PC-3 (cell line): Measurements from ENCODE around the gene MAP2K3. TPM values are rescaled to one million over a fixed set of nuclear protein-coding genes. Genes with fewer than 3 reads are reported as not detected.

Experiments
- ATAC-seq: fragments of 200-7000 bp; cut with Tn5 transposase; 2 replicates; pipeline ENCODE4 v1.9.1; 2020; ENCODE audit warnings: mild to moderate bottlenecking, moderate library complexity
- BruUV-seq: library from RNA; stranded (reverse); fragments of 400-500 nt; replicated peaks from 2 replicates; lab custom pipeline; 2021; lab: Mats Ljungman, UMichigan
- CTCF ChIA-PET: fragments of 300-600 bp; sonication (Branson Sonifier 250); formaldehyde crosslinking; loops from one replicate; lab custom pipeline; 2022; ENCODE audit warnings: antibody characterized with exemption; lab: Charles Lee
- POLR2A ChIA-PET: fragments of 300-600 bp; sonication (Branson Sonifier 250); formaldehyde crosslinking; loops from one replicate; lab custom pipeline; 2022; ENCODE audit warnings: antibody characterized with exemption; ENCODE audit not compliant: unreplicated experiment; lab: Charles Lee
- DNase-seq: peaks from one replicate; pipeline ENCODE4 v3.0.0-alpha.2; 2015
- H2AFZ ChIP-seq: fragments of 300-600 bp; sonication (generic); 2 replicates; pipeline ENCODE4 v1.6.0; 2016; ENCODE audit warnings: antibody characterized with exemption, low read length
- H3F3A ChIP-seq: fragments of 300-600 bp; sonication (generic); one replicate; pipeline ENCODE4 v1.6.0; 2017; ENCODE audit warnings: antibody characterized with exemption, low read length, control low read depth, mild to moderate bottlenecking; ENCODE audit not compliant: unreplicated experiment
- H3K27ac ChIP-seq: fragments of 300-600 bp; sonication (generic); 2 replicates; pipeline ENCODE4 v1.5.1; 2016; ENCODE audit warnings: mild to moderate bottlenecking, low read length
- H3K27me3 ChIP-seq: fragments of 300-600 bp; sonication (generic); 2 replicates; pipeline ENCODE4 v1.6.1; 2016; ENCODE audit warnings: low read length, mixed read lengths
- H3K36me3 ChIP-seq: fragments of 300-600 bp; sonication (generic); 2 replicates; pipeline ENCODE4 v1.6.1; 2016; ENCODE audit warnings: low read depth, mixed run types, low read length, mixed read lengths
- H3K4me1 ChIP-seq: fragments of 300-600 bp; sonication (generic); 2 replicates; pipeline ENCODE4 v1.5.1; 2016; ENCODE audit warnings: low read length; ENCODE audit not compliant: insufficient read depth
- H3K4me2 ChIP-seq: fragments of 300-600 bp; sonication (generic); 2 replicates; pipeline ENCODE4 v1.6.0; 2016; ENCODE audit warnings: low read length
- H3K4me3 ChIP-seq: fragments of 300-600 bp; sonication (generic); 2 replicates; pipeline ENCODE4 v1.5.1; 2016; ENCODE audit warnings: mild to moderate bottlenecking, low read length, mixed read lengths
- H3K79me2 ChIP-seq: fragments of 300-600 bp; sonication (generic); 2 replicates; pipeline ENCODE4 v1.6.1; 2017; ENCODE audit warnings: low read length, mixed read lengths
- H3K9ac ChIP-seq: fragments of 300-600 bp; sonication (generic); 2 replicates; pipeline ENCODE4 v1.6.0; 2016; ENCODE audit warnings: mild to moderate bottlenecking, low read length
- H3K9me2 ChIP-seq: fragments of 300-600 bp; sonication (generic); replicated peaks from 2 replicates; pipeline ENCODE4 v1.6.1; 2016; ENCODE audit warnings: mixed run types, low read length, mixed read lengths
- H3K9me3 ChIP-seq: fragments of 300-600 bp; sonication (generic); 2 replicates; pipeline ENCODE4 v1.6.1; 2016; ENCODE audit warnings: low read length, mixed read lengths
- H4K20me1 ChIP-seq: fragments of 300-600 bp; sonication (generic); 2 replicates; pipeline ENCODE4 v1.6.1; 2016; ENCODE audit warnings: low read length, mixed read lengths
- EZH2 ChIP-seq: fragments of 300-600 bp; sonication (generic); IDR thresholded peaks from one replicate; pipeline ENCODE4 v1.6.1; 2017; ENCODE audit warnings: antibody characterized with exemption, mild to moderate bottlenecking, low read length; ENCODE audit not compliant: unreplicated experiment
- EZH2phosphoT487 ChIP-seq: fragments of 300-600 bp; sonication (generic); IDR thresholded peaks from 2 replicates; pipeline ENCODE4 v1.6.1; 2018; ENCODE audit warnings: mild to moderate bottlenecking, antibody characterized with exemption, low read length, borderline replicate concordance
- intact Hi-C: fragments of 100-400 bp; cut with micrococcal nuclease; formaldehyde crosslinking; loops from 2 replicates; pipeline ENCODE4 v1.9.0; 2023
- total RNA-seq: library from RNA; depleted of rRNA; stranded (reverse); fragments of >200 nt; gene quantifications from 2 replicates; pipeline ENCODE4 v1.2.3, GENCODE V29; 2014
- TF ChIP-seq, protein P1 (sequence below): fragments of 300-600 bp; sonication (generic); conservative IDR thresholded peaks from 2 replicates; pipeline ENCODE4 v1.5.1; 2017; ENCODE audit warnings: antibody characterized with exemption, low read depth, mild to moderate bottlenecking, low read length

The MAP2K3 gene
- total RNA-seq, 1 experiment from 2014 or later = 54.0 TPM

DNA sequence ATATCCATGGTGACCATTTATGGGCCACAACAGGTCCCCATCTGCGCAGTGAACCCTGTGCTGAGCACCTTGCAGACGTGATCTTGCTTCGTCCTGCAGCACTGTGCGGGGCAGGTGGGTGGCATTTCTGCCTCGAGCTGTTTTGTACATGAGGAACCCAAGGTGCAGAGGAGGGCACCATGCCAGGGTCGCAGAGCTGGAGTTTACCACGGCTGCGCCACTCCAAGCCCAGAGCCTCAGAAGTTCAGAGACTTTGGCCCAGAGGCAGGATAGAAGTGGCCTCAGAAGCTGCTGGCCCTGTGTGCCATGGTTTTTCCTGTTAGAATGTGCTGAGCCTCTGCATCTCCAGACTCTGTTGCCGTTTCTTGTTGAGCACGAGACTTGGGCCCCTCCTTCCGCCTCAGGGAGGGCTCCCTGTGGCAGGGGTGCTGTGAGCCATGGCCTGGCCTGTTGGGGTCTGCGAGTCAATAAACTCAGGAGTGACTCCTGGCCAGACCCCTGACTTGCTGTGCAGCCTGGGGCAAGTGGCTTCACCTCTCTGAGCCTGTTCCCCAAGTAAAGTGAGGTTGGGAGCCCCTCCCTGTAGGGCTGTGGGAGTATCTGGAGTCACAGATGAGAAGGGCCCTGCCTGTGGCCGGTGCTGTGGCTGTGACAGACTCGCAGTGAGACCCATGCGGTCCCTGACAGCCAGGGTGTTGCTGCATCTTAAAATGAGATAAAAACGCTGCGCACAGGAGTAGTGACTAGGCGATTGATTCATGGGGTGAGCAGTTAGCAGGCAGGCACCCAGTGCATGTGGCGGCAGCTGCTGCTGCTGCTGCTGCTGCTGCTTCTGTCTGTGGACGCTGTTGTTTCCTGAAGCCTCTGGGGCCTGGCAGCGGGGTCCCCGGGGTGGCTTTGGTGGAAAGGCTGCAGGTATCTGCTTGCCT is 11.8 kb downstream of the MAP2K3 start:
- intact Hi-C loops = no loop called here
- H3F3A ChIP-seq = no peaks in the 10 kb centered on the region
- DNase-seq (no peak), ATAC-seq (peak; percentile 28; the same call in 1 of the 2 replicates)
- no peak overlapping the region for H3K4me2 ChIP-seq
- H4K20me1 ChIP-seq = peaks cover 72% of the 10 kb centered on the region
- H3K4me3 ChIP-seq = no peak overlapping the region
- H3K27ac ChIP-seq = no peak overlapping the region
- no TSS peak for BruUV-seq
- CTCF ChIA-PET = no interaction called here
- no peaks in the 10 kb centered on the region for H3K9me3 ChIP-seq
- POLR2A ChIA-PET = no interaction called here
- H3K4me1 ChIP-seq = no peaks in the 10 kb centered on the region
- H3K36me3 ChIP-seq = peaks cover 30% of the 10 kb centered on the region
- TF ChIP-seq EZH2phosphoT487 = no peak
- TF ChIP-seq, protein P1, sequence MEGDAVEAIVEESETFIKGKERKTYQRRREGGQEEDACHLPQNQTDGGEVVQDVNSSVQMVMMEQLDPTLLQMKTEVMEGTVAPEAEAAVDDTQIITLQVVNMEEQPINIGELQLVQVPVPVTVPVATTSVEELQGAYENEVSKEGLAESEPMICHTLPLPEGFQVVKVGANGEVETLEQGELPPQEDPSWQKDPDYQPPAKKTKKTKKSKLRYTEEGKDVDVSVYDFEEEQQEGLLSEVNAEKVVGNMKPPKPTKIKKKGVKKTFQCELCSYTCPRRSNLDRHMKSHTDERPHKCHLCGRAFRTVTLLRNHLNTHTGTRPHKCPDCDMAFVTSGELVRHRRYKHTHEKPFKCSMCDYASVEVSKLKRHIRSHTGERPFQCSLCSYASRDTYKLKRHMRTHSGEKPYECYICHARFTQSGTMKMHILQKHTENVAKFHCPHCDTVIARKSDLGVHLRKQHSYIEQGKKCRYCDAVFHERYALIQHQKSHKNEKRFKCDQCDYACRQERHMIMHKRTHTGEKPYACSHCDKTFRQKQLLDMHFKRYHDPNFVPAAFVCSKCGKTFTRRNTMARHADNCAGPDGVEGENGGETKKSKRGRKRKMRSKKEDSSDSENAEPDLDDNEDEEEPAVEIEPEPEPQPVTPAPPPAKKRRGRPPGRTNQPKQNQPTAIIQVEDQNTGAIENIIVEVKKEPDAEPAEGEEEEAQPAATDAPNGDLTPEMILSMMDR = no peak
- no peak for TF ChIP-seq EZH2
- no peaks in the 10 kb centered on the region for H3K9me2 ChIP-seq
- no peak overlapping the region for H2AFZ ChIP-seq
- no peak overlapping the region for H3K9ac ChIP-seq
- H3K27me3 ChIP-seq = no peaks in the 10 kb centered on the region
- H3K79me2 ChIP-seq = peaks cover 61% of the 10 kb centered on the region

DNA sequence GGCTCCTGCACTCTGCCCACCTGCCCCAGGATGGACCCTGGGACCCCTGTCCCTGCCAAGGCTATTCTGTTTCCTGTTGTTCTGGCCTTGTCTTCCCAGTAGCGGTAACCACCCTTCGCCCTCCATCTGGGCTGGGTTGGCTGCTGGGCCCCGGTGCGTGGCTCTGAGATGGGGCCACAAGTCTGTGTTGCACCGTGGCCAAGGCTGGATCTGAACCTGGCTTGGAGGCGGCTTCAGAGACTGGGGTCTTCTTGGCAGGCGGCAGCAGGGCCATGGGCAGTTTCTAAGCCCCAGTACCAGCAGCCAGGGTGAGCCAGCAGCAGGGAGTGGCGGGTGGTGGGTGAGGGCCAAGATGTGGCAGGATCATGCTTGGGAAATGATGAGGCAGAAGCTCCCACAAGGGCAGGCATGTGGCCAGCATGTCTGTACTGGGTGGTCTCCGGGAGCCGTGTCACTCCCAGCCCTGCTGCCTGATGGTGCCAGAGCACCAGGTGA is 12.6 kb downstream of the MAP2K3 start:
- DNase-seq (no peak), ATAC-seq (no peak)
- POLR2A ChIA-PET = no interaction called here
- Histone ChIP-seq H3F3A (no peaks in the 10 kb centered on the region), H3K9me3 (no peaks in the 10 kb centered on the region), H3K9me2 (no peaks in the 10 kb centered on the region), H3K27me3 (no peaks in the 10 kb centered on the region), H3K4me3 (no peak overlapping the region), H3K4me1 (no peaks in the 10 kb centered on the region), H3K9ac (no peak overlapping the region), H3K4me2 (no peak overlapping the region), H3K79me2 (peaks cover 54% of the 10 kb centered on the region), H2AFZ (no peak overlapping the region), H3K36me3 (peaks cover 27% of the 10 kb centered on the region), H4K20me1 (peaks cover 65% of the 10 kb centered on the region), H3K27ac (no peak overlapping the region)
- intact Hi-C loops = no loop called here
- TF ChIP-seq, protein P1 = no peak
- TF ChIP-seq EZH2 (no peak), EZH2phosphoT487 (no peak)
- CTCF ChIA-PET = no interaction called here
- no TSS peak for BruUV-seq

DNA sequence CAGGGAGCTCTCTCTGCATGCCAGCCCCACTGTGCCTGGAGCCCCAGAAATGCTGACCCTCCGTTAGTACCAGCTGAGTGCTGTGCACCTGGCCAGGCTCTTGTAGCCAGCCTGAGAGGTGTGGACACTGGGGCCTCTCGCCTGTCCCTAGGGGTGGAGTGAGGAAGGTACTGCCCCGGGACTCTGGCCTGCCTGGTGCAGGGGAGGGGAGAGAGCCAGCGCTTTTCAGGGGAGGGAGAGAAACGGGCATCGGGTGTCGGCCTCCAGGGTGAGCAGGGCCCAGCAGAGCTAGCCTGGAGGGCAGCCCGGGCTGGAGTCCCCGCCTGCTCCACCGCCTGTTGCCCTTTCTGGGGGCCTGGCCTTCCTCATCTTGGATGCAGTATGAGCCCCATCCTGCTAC is 13.1 kb downstream of the MAP2K3 start:
- TF ChIP-seq EZH2 (no peak), EZH2phosphoT487 (no peak)
- TF ChIP-seq, protein P1 = no peak
- H3K9me3 ChIP-seq = no peaks in the 10 kb centered on the region
- H3F3A ChIP-seq = no peaks in the 10 kb centered on the region
- no peak for DNase-seq
- peaks cover 49% of the 10 kb centered on the region for H3K79me2 ChIP-seq
- no peaks in the 10 kb centered on the region for H3K9me2 ChIP-seq
- no peaks in the 10 kb centered on the region for H3K4me1 ChIP-seq
- no peak overlapping the region for H3K9ac ChIP-seq
- ATAC-seq = no peak
- CTCF ChIA-PET = no interaction called here
- H2AFZ ChIP-seq = no peak overlapping the region
- POLR2A ChIA-PET = no interaction called here
- H4K20me1 ChIP-seq = peaks cover 59% of the 10 kb centered on the region
- intact Hi-C loops = no loop called here
- H3K27ac ChIP-seq = no peak overlapping the region
- no peak overlapping the region for H3K4me3 ChIP-seq
- H3K36me3 ChIP-seq = peaks cover 30% of the 10 kb centered on the region
- no peaks in the 10 kb centered on the region for H3K27me3 ChIP-seq
- H3K4me2 ChIP-seq = no peak overlapping the region
- no TSS peak for BruUV-seq
